Measurements from ENCODE around the gene PARD3B.

Gene PARD3B

GRCh38 chr2:205643391-205643885 lies 1098.2 kb downstream of the PARD3B start:
- Histone ChIP-seq H3K36me3 (replicated peaks; ENCODE audit: insufficient read depth, low read length) (no peaks in the 10 kb centered on the region), H3K9me3 (replicated peaks; ENCODE audit: insufficient read depth, low read length) (no peaks in the 10 kb centered on the region), H4K20me1 (ENCODE audit: insufficient read depth, low read length) (no peaks in the 10 kb centered on the region), H3K4me1 (ENCODE audit: low read length) (no peaks in the 10 kb centered on the region), H2AFZ (ENCODE audit: low read length) (no peak overlapping the region), H3F3A (ENCODE audit: insufficient read depth, low read length) (no peaks in the 10 kb centered on the region), H3K9me2 (replicated peaks; ENCODE audit: insufficient read depth, low read length) (no peaks in the 10 kb centered on the region), H3K9ac (ENCODE audit: low read length) (no peak overlapping the region), H3K79me2 (ENCODE audit: low read length) (no peaks in the 10 kb centered on the region), H3K4me3 (ENCODE audit: low read length) (no peak overlapping the region), H3K27me3 (replicated peaks; ENCODE audit: insufficient read depth, low read length) (no peaks in the 10 kb centered on the region), H3K27ac (ENCODE audit: low read length) (no peak overlapping the region), H3K4me2 (ENCODE audit: low read depth, low read length) (no peak overlapping the region)
- no peak for DNase-seq
- TF ChIP-seq EZH2phosphoT487 (IDR thresholded peaks at IDR 0.05; ENCODE audit: low read length) (no peak), CTCF (IDR thresholded peaks at IDR 0.05; ENCODE audit: low read length) (no peak), EZH2 (optimal IDR thresholded peaks at IDR 0.05; ENCODE audit: low read depth, low read length) (no peak)

DNA sequence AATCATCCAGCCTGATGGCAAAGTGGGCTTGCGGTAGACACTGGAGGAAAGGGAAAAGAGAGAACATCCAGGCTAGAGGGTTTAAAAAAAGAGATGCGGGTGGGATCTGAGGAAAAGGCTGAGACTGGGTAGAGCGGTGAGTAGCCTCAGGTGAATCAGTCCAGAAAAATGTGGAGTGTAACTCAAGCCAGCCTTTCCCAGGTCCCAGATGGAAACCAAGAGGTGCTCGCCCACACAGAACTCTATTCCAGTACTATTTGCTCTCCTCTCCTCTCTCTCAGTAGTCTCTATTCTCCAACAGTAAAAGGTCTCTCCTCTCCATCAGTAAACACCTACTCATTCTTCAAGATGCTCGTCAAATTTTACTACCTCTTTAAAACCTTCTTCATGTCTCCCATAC lies 1098.7 kb downstream of the PARD3B start:
- Histone ChIP-seq H3K9me2 (replicated peaks; ENCODE audit: insufficient read depth, low read length) (no peaks in the 10 kb centered on the region), H2AFZ (ENCODE audit: low read length) (no peak overlapping the region), H3K9me3 (replicated peaks; ENCODE audit: insufficient read depth, low read length) (no peaks in the 10 kb centered on the region), H3F3A (ENCODE audit: insufficient read depth, low read length) (no peaks in the 10 kb centered on the region), H3K27ac (ENCODE audit: low read length) (no peak overlapping the region), H3K4me1 (ENCODE audit: low read length) (no peaks in the 10 kb centered on the region), H3K9ac (ENCODE audit: low read length) (no peak overlapping the region), H3K4me2 (ENCODE audit: low read depth, low read length) (no peak overlapping the region), H3K4me3 (ENCODE audit: low read length) (no peak overlapping the region), H3K27me3 (replicated peaks; ENCODE audit: insufficient read depth, low read length) (no peaks in the 10 kb centered on the region), H3K79me2 (ENCODE audit: low read length) (no peaks in the 10 kb centered on the region), H4K20me1 (ENCODE audit: insufficient read depth, low read length) (no peaks in the 10 kb centered on the region), H3K36me3 (replicated peaks; ENCODE audit: insufficient read depth, low read length) (no peaks in the 10 kb centered on the region)
- no peak for DNase-seq
- TF ChIP-seq EZH2phosphoT487 (IDR thresholded peaks at IDR 0.05; ENCODE audit: low read length): no peak
- TF ChIP-seq EZH2 (optimal IDR thresholded peaks at IDR 0.05; ENCODE audit: low read depth, low read length): no peak
- no peak for TF ChIP-seq CTCF (IDR thresholded peaks at IDR 0.05; ENCODE audit: low read length)

DNA sequence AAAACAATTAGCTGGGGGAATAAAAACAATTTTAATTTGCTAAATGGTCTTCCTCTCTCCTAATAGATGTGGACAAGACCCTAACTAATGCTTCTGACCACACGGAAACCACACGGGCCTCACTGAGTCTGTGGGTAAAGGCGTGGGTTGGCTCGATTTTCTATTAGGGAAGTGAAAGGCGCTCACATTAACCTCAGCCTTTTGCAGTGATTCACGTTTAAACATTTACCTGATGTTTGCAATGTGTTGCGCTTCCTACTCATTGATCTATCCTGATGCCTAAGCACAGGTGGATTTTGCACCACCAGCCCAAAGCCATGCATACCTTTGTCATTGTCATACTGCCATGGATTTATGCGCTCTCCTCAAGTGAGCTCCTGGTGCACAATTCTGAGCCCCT lies 1101.4 kb downstream of the PARD3B start:
- Histone ChIP-seq H3K27ac (ENCODE audit: low read length) (no peak overlapping the region), H3K79me2 (ENCODE audit: low read length) (no peaks in the 10 kb centered on the region), H2AFZ (ENCODE audit: low read length) (no peak overlapping the region), H3F3A (ENCODE audit: insufficient read depth, low read length) (no peaks in the 10 kb centered on the region), H4K20me1 (ENCODE audit: insufficient read depth, low read length) (no peaks in the 10 kb centered on the region), H3K27me3 (replicated peaks; ENCODE audit: insufficient read depth, low read length) (no peaks in the 10 kb centered on the region), H3K9me2 (replicated peaks; ENCODE audit: insufficient read depth, low read length) (no peaks in the 10 kb centered on the region), H3K9me3 (replicated peaks; ENCODE audit: insufficient read depth, low read length) (no peaks in the 10 kb centered on the region), H3K4me3 (ENCODE audit: low read length) (no peak overlapping the region), H3K36me3 (replicated peaks; ENCODE audit: insufficient read depth, low read length) (no peaks in the 10 kb centered on the region), H3K4me1 (ENCODE audit: low read length) (no peaks in the 10 kb centered on the region), H3K4me2 (ENCODE audit: low read depth, low read length) (no peak overlapping the region), H3K9ac (ENCODE audit: low read length) (no peak overlapping the region)
- TF ChIP-seq CTCF (IDR thresholded peaks at IDR 0.05; ENCODE audit: low read length) (no peak), EZH2 (optimal IDR thresholded peaks at IDR 0.05; ENCODE audit: low read depth, low read length) (no peak), EZH2phosphoT487 (IDR thresholded peaks at IDR 0.05; ENCODE audit: low read length) (no peak)
- DNase-seq: no peak

Measured in MM.1S (cell line).